ENCODE measurements around the gene FKBP14.

The FKBP14 gene

GRCh38 chr7:30026229-30027064 lies at the start of gene FKBP14:
FKBP14 (minus strand) TSS chr7:30026702; CDS start chr7:30026508, 194 bp downstream.
- DNase-seq (ENCODE audit: low read depth in 3 of 3) = peak; percentile 82 to 88 (median 87)

GRCh38 chr7:30074422-30075030 lies 48.0 kb upstream of the FKBP14 start:
- no peak for DNase-seq (ENCODE audit: low read depth in 3 of 3)

GRCh38 chr7:30072735-30073134 lies 46.2 kb upstream of the FKBP14 start:
- no peak for DNase-seq (ENCODE audit: low read depth in 3 of 3)

GRCh38 chr7:30070052-30070451 lies 43.5 kb upstream of the FKBP14 start:
- no peak for DNase-seq (ENCODE audit: low read depth in 3 of 3)

GRCh38 chr7:30069096-30069867 lies 42.8 kb upstream of the FKBP14 start:
- DNase-seq (ENCODE audit: low read depth in 3 of 3) = no peak

GRCh38 chr7:30068117-30068516 lies 41.6 kb upstream of the FKBP14 start:
- DNase-seq (ENCODE audit: low read depth in 3 of 3) = no peak

- no peak for DNase-seq (ENCODE audit: low read depth in 3 of 3)
These were observed 40.2 kb upstream of the FKBP14 start for GRCh38 chr7:30066687-30067086.

- no peak for DNase-seq (ENCODE audit: low read depth in 3 of 3)
These were observed 39.2 kb upstream of the FKBP14 start for GRCh38 chr7:30065746-30066145.

- DNase-seq (ENCODE audit: low read depth in 3 of 3) = no peak
These were observed 36.1 kb upstream of the FKBP14 start for GRCh38 chr7:30062587-30062986.

- DNase-seq (ENCODE audit: low read depth in 3 of 3) = peak in 2 of 3 experiments; percentile 3 to 22
These were observed 35.3 kb upstream of the FKBP14 start for GRCh38 chr7:30061786-30062185.

GRCh38 chr7:30057741-30058140 lies 31.2 kb upstream of the FKBP14 start:
- DNase-seq (ENCODE audit: low read depth in 3 of 3) = no peak

- no peak for DNase-seq (ENCODE audit: low read depth in 3 of 3)
These were observed 26.6 kb upstream of the FKBP14 start for GRCh38 chr7:30053068-30053467.

GRCh38 chr7:30049173-30049572 lies 22.7 kb upstream of the FKBP14 start:
- no peak for DNase-seq (ENCODE audit: low read depth in 3 of 3)

GRCh38 chr7:30048582-30048981 lies 22.1 kb upstream of the FKBP14 start:
- DNase-seq (ENCODE audit: low read depth in 3 of 3) = no peak

GRCh38 chr7:30047124-30047523 lies 20.6 kb upstream of the FKBP14 start:
- no peak for DNase-seq (ENCODE audit: low read depth in 3 of 3)

- DNase-seq (ENCODE audit: low read depth in 3 of 3) = no peak
These were observed 19.7 kb upstream of the FKBP14 start for GRCh38 chr7:30046127-30046770.

- DNase-seq (ENCODE audit: low read depth in 3 of 3) = no peak
These were observed 15.2 kb upstream of the FKBP14 start for GRCh38 chr7:30041526-30042269.

- no peak for DNase-seq (ENCODE audit: low read depth in 3 of 3)
These were observed 14.4 kb upstream of the FKBP14 start for GRCh38 chr7:30040938-30041337.

GRCh38 chr7:30038196-30038980 lies 11.9 kb upstream of the FKBP14 start:
- no peak for DNase-seq (ENCODE audit: low read depth in 3 of 3)

GRCh38 chr7:30036220-30036619 lies 9.7 kb upstream of the FKBP14 start:
- no peak for DNase-seq (ENCODE audit: low read depth in 3 of 3)

Measured in stimulated activated CD4-positive, alpha-beta T cell treated with anti-CD3 and anti-CD28 coated beads, TNF-alpha, amount 100 ng/mL, for 24 hours (primary cell).